ACC112 (cell line): ENCODE measurements around the gene AS3MT.

ENCODE experiments used
- H2AFZ ChIP-seq: fragments of 200-600 bp; sonication (generic); one replicate; pipeline ENCODE4 v1.6.0; 2017; ENCODE audit warnings: antibody characterized with exemption, low read length; ENCODE audit not compliant: unreplicated experiment
- H3K27ac ChIP-seq: fragments of 200-600 bp; sonication (generic); 2 replicates; pipeline ENCODE4 v1.5.1; 2014; ENCODE audit warnings: low read depth, mild to moderate bottlenecking, antibody characterized with exemption, low read length, moderate library complexity
- H3K27me3 ChIP-seq: fragments of 200-600 bp; sonication (generic); 2 replicates; pipeline ENCODE4 v1.6.1; 2014; ENCODE audit warnings: mild to moderate bottlenecking, antibody characterized with exemption, low read length, moderate library complexity, mixed read lengths; ENCODE audit not compliant: insufficient read depth
- H3K36me3 ChIP-seq: fragments of 200-600 bp; sonication (generic); 2 replicates; pipeline ENCODE4 v1.6.1; 2016; ENCODE audit warnings: mild to moderate bottlenecking, antibody characterized with exemption, low read length, moderate library complexity, mixed read lengths; ENCODE audit not compliant: insufficient read depth
- H3K4me1 ChIP-seq: fragments of 200-600 bp; sonication (generic); one replicate; pipeline ENCODE4 v1.6.1; 2016; ENCODE audit warnings: low read length, mixed read lengths; ENCODE audit not compliant: insufficient read depth, unreplicated experiment, control insufficient read depth
- H3K4me3 ChIP-seq: fragments of 200-600 bp; sonication (generic); 2 replicates; pipeline ENCODE4 v1.5.1; 2014; ENCODE audit warnings: mild to moderate bottlenecking, low read depth, low read length
- H3K79me2 ChIP-seq: fragments of 200-600 bp; sonication (generic); one replicate; pipeline ENCODE4 v1.6.0; 2016; ENCODE audit warnings: low read length; ENCODE audit not compliant: control insufficient read depth, unreplicated experiment, insufficient read depth

Gene AS3MT

GRCh38 chr10:102945962-102946361, 76.7 kb downstream of the AS3MT start:
- Histone ChIP-seq H3K4me1 (no peaks in the 10 kb centered on the region), H3K27me3 (no peaks in the 10 kb centered on the region), H2AFZ (no peak overlapping the region), H3K79me2 (no peaks in the 10 kb centered on the region), H3K4me3 (no peak overlapping the region), H3K36me3 (no peaks in the 10 kb centered on the region), H3K27ac (no peak overlapping the region)

- no peak overlapping the region for H2AFZ ChIP-seq
- H3K79me2 ChIP-seq, result no peaks in the 10 kb centered on the region
- H3K27me3 ChIP-seq, result no peaks in the 10 kb centered on the region
- H3K4me1 ChIP-seq, result no peaks in the 10 kb centered on the region
- no peak overlapping the region for H3K27ac ChIP-seq
- no peaks in the 10 kb centered on the region for H3K36me3 ChIP-seq
- no peak overlapping the region for H3K4me3 ChIP-seq
Observed at GRCh38 chr10:102946992-102947391, 77.7 kb downstream of the AS3MT start.

GRCh38 chr10:102948176-102948575, 78.9 kb downstream of the AS3MT start:
- Histone ChIP-seq H3K4me3 (no peak overlapping the region), H3K27ac (no peak overlapping the region), H3K27me3 (no peaks in the 10 kb centered on the region), H3K4me1 (no peaks in the 10 kb centered on the region), H3K36me3 (no peaks in the 10 kb centered on the region), H2AFZ (no peak overlapping the region), H3K79me2 (no peaks in the 10 kb centered on the region)

GRCh38 chr10:102948786-102949185, 79.5 kb downstream of the AS3MT start:
- H3K79me2 ChIP-seq, result no peaks in the 10 kb centered on the region
- H3K27ac ChIP-seq, result no peak overlapping the region
- no peaks in the 10 kb centered on the region for H3K27me3 ChIP-seq
- H3K36me3 ChIP-seq, result no peaks in the 10 kb centered on the region
- H3K4me1 ChIP-seq, result no peaks in the 10 kb centered on the region
- H3K4me3 ChIP-seq, result no peak overlapping the region
- no peak overlapping the region for H2AFZ ChIP-seq

GRCh38 chr10:102949916-102950315, 80.6 kb downstream of the AS3MT start:
- Histone ChIP-seq H3K79me2 (no peaks in the 10 kb centered on the region), H3K27ac (no peak overlapping the region), H3K4me3 (no peak overlapping the region), H3K4me1 (no peaks in the 10 kb centered on the region), H3K36me3 (no peaks in the 10 kb centered on the region), H3K27me3 (no peaks in the 10 kb centered on the region), H2AFZ (no peak overlapping the region)

- H3K27ac ChIP-seq, result no peak overlapping the region
- no peak overlapping the region for H3K4me3 ChIP-seq
- no peaks in the 10 kb centered on the region for H3K36me3 ChIP-seq
- no peaks in the 10 kb centered on the region for H3K79me2 ChIP-seq
- no peak overlapping the region for H2AFZ ChIP-seq
- H3K4me1 ChIP-seq, result no peaks in the 10 kb centered on the region
- H3K27me3 ChIP-seq, result no peaks in the 10 kb centered on the region
Observed at GRCh38 chr10:102951316-102951715, 82.0 kb downstream of the AS3MT start.
